Choroid plexus epithelial cell (primary cell): ENCODE results near the gene SMAD5.

Source experiments
- DNase-seq: peaks from one replicate; pipeline ENCODE4 v3.0.0-alpha.2; 2010; ENCODE audit warnings: low read depth
- H3K4me3 ChIP-seq: 2 replicates; pipeline ENCODE4 v1.5.1; 2011; ENCODE audit warnings: low read depth, mild to moderate bottlenecking, control low read depth, low read length, moderate library complexity
- CTCF ChIP-seq: conservative IDR thresholded peaks from 2 replicates; pipeline ENCODE4 v1.5.1; 2011; ENCODE audit warnings: low read depth, mild to moderate bottlenecking, control low read depth, inconsistent platforms, low read length, moderate library complexity

Gene SMAD5

GRCh38 chr5:136137497-136138220 lies 5.0 kb downstream of the SMAD5 start:
- no peak for DNase-seq
- no peak overlapping the region for H3K4me3 ChIP-seq
- no peak for TF ChIP-seq CTCF

- TF ChIP-seq CTCF = no peak
- H3K4me3 ChIP-seq = no peak overlapping the region
- DNase-seq = no peak
Measured at GRCh38 chr5:136141561-136141960, 8.9 kb downstream of the SMAD5 start.

- no peak for TF ChIP-seq CTCF
- no peak overlapping the region for H3K4me3 ChIP-seq
- DNase-seq = no peak
Measured at GRCh38 chr5:136143312-136143711, 10.7 kb downstream of the SMAD5 start.

- no peak for TF ChIP-seq CTCF
- no peak for DNase-seq
- no peak overlapping the region for H3K4me3 ChIP-seq
Measured at GRCh38 chr5:136143763-136144162, 11.1 kb downstream of the SMAD5 start.

- no peak for TF ChIP-seq CTCF
- H3K4me3 ChIP-seq = no peak overlapping the region
- DNase-seq = no peak
Measured at GRCh38 chr5:136145030-136145429, 12.4 kb downstream of the SMAD5 start.

GRCh38 chr5:136146201-136146600 lies 13.6 kb downstream of the SMAD5 start:
- no peak overlapping the region for H3K4me3 ChIP-seq
- no peak for TF ChIP-seq CTCF
- no peak for DNase-seq

- no peak overlapping the region for H3K4me3 ChIP-seq
- TF ChIP-seq CTCF = no peak
- DNase-seq = no peak
Measured at GRCh38 chr5:136147632-136148031, 15.0 kb downstream of the SMAD5 start.
